ENCODE measurements around the gene PCCA. TPM values are rescaled to one million over a fixed set of nuclear protein-coding genes. Genes with fewer than 3 reads are reported as not detected.
"Not testable (repeated sequence)": the region's sequence is repeated elsewhere in the genome, so short reads cannot be mapped to it uniquely, and the experiment has no call there.

Gene PCCA
- total RNA-seq, 1 donor from 2014 or later = 66.8 TPM

DNA sequence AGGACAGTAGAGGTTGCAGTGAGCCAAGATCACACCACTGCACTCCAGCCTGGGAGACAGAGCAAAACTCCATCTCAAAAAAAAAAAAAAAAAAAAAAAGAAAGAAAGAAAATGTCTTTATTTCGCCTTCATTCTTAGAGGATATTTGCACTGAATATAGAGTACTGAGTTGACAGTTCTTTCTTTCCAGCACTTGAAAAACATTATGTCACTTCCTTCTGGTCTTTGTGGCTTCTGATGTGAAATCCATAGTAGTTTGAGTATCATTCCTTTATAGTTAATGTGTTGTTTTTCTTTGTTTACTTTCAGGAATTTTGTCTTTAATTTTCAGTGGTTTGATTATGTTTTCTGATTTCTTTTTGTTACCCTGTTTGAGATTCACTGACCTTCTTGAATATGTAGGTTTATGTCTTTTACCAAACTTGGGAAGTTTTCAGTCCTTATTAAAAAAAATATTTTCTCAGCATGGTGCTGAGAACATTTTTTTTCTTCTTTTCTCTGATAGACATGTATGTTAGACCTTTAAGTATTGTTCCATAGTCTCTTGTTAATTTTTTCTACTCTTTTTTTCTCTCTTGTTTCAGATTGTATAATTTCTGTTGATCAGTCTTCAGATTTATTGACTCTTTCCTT, 50.1 kb downstream of the PCCA start:
- Mint-ChIP-seq H3K9me3 (ENCODE audit: unreplicated experiment) (no peaks in the 10 kb centered on the region), H3K27me3 (ENCODE audit: unreplicated experiment) (peaks cover 1% of the 10 kb centered on the region), H3K4me1 (ENCODE audit: low read depth, unreplicated experiment) (no peaks in the 10 kb centered on the region), H3K36me3 (ENCODE audit: unreplicated experiment) (peaks cover 4% of the 10 kb centered on the region), H3K4me3 (ENCODE audit: unreplicated experiment) (no peak overlapping the region), H3K27ac (ENCODE audit: unreplicated experiment) (no peak overlapping the region)
- no peak for TF ChIP-seq CTCF (IDR thresholded peaks at IDR 0.05; ENCODE audit: partially characterized antibody, unreplicated experiment)
- DNase-seq = no peak

DNA sequence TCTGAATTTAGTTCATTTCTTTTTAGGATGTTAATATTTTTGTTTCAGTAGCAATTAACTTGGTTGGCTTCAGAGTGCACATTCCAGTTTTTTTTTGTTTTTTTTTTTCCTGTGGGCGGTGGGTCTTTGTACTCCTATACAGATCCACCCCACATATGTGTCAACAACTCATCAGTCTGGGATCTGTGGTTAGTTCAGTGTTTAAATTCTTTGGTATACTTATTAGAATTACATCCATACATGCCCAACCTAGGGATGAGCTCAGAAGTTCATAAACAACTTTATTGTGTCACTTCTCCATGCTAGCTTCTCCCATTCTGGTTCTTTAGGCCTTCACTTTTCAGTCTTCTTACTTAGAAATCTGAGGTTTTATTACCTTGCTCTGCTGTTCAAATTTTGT, 50.9 kb downstream of the PCCA start:
- TF ChIP-seq CTCF (IDR thresholded peaks at IDR 0.05; ENCODE audit: partially characterized antibody, unreplicated experiment) = no peak
- H3K4me1 Mint-ChIP-seq (ENCODE audit: low read depth, unreplicated experiment) = no peaks in the 10 kb centered on the region
- H3K4me3 Mint-ChIP-seq (ENCODE audit: unreplicated experiment) = no peak overlapping the region
- no peaks in the 10 kb centered on the region for H3K9me3 Mint-ChIP-seq (ENCODE audit: unreplicated experiment)
- H3K27ac Mint-ChIP-seq (ENCODE audit: unreplicated experiment) = no peak overlapping the region
- peaks cover 7% of the 10 kb centered on the region for H3K36me3 Mint-ChIP-seq (ENCODE audit: unreplicated experiment)
- no peak for DNase-seq
- H3K27me3 Mint-ChIP-seq (ENCODE audit: unreplicated experiment) = peaks cover 1% of the 10 kb centered on the region

DNA sequence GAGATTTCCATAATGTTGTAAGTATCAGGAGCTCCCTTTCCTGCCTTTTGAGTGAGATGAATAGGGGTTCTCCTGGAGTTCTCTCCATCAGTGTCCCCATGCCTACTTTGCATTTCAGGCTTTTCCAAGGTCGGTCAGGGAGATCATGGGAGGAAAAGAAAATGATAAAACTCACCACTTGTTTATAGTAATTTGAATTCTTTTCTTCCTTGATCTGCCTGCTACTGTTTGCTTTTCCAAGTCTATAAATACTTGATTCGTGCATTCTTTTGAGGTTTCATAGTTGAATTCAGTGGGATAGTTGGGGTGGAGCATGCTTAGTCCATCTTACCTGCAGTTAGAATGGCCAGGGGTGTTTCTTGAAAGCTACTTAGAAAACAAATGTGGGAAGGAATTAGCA, 51.5 kb downstream of the PCCA start:
- no peaks in the 10 kb centered on the region for H3K4me1 Mint-ChIP-seq (ENCODE audit: low read depth, unreplicated experiment)
- no peak for TF ChIP-seq CTCF (IDR thresholded peaks at IDR 0.05; ENCODE audit: partially characterized antibody, unreplicated experiment)
- peaks cover 11% of the 10 kb centered on the region for H3K36me3 Mint-ChIP-seq (ENCODE audit: unreplicated experiment)
- no peak overlapping the region for H3K27ac Mint-ChIP-seq (ENCODE audit: unreplicated experiment)
- H3K9me3 Mint-ChIP-seq (ENCODE audit: unreplicated experiment) = no peaks in the 10 kb centered on the region
- no peak for DNase-seq
- no peak overlapping the region for H3K4me3 Mint-ChIP-seq (ENCODE audit: unreplicated experiment)
- H3K27me3 Mint-ChIP-seq (ENCODE audit: unreplicated experiment) = peaks cover 1% of the 10 kb centered on the region

- not testable (repeated sequence) for H3K27ac Mint-ChIP-seq (ENCODE audit: unreplicated experiment); H3K4me3 Mint-ChIP-seq (ENCODE audit: unreplicated experiment)
- H3K36me3 Mint-ChIP-seq (ENCODE audit: unreplicated experiment) = peaks cover 12% of the 10 kb centered on the region
Observed at GRCh38 chr13:100141461-100141961, 52.6 kb downstream of the PCCA start.

DNA sequence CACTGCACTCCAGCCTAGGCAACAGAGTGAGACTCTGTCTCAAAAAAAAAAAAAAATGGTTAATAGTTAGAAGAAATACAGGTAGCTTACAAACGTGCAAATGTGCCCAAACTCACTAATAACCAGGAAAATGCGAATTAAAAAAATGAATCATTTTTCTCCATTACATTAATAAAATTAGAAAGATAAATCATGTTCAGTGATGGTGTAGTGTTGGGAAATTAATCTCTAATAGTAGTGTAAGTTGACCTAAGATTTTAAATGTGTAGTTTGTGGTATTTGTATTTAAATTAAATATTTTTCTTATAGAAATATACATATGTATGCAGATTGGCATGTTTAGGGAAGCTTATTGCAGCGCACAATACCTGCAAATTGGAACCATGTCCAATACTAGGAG, 57.6 kb downstream of the PCCA start:
- Mint-ChIP-seq H3K27me3 (ENCODE audit: unreplicated experiment) (no peaks in the 10 kb centered on the region), H3K27ac (ENCODE audit: unreplicated experiment) (no peak overlapping the region)
- no peak for DNase-seq

More at GRCh38 chr13:100141461-100141961, 52.6 kb downstream of the PCCA start:
- not testable (repeated sequence) for H3K9me3 Mint-ChIP-seq (ENCODE audit: unreplicated experiment); H3K4me1 Mint-ChIP-seq (ENCODE audit: low read depth, unreplicated experiment); DNase-seq; H3K27me3 Mint-ChIP-seq (ENCODE audit: unreplicated experiment)

More for the DNA sequence above, 57.6 kb downstream of the PCCA start:
- peaks cover 12% of the 10 kb centered on the region for H3K36me3 Mint-ChIP-seq (ENCODE audit: unreplicated experiment)
- H3K9me3 Mint-ChIP-seq (ENCODE audit: unreplicated experiment) = no peaks in the 10 kb centered on the region
- no peak overlapping the region for H3K4me3 Mint-ChIP-seq (ENCODE audit: unreplicated experiment)
- H3K4me1 Mint-ChIP-seq (ENCODE audit: low read depth, unreplicated experiment) = no peaks in the 10 kb centered on the region
- TF ChIP-seq CTCF (IDR thresholded peaks at IDR 0.05; ENCODE audit: partially characterized antibody, unreplicated experiment) = no peak

All from glutamatergic neuron (in vitro differentiated cells).